T-helper 17 cell (primary cell): ENCODE measurements around the gene C20orf141. TPM values are rescaled to one million over a fixed set of nuclear protein-coding genes. Genes with fewer than 3 reads are reported as not detected.

Experiments
- ATAC-seq: fragments of 150-1000 bp; cut with Tn5 transposase; 2 replicates; pipeline ENCODE4 v1.10.0; 2021; ENCODE audit warnings: mild to moderate bottlenecking, moderate library complexity
- DNase-seq, 3 donors: peaks; one replicate each; pipeline versions ENCODE4 v3.0.0 to v3.0.0-alpha.2; 2020 to 2021
- H3K9me3 ChIP-seq: one replicate; pipeline ENCODE4 v1.7.0; 2013; ENCODE audit warnings: low read length, mild to moderate bottlenecking; ENCODE audit not compliant: control insufficient read depth, poor library complexity, severe bottlenecking
- H3K27ac Mint-ChIP-seq: one replicate; pipeline ENCODE4 v1.8.0; 2022; ENCODE audit warnings: mild to moderate bottlenecking, moderate library complexity, mixed read lengths
- H3K27me3 Mint-ChIP-seq: one replicate; pipeline ENCODE4 v1.8.0; 2022; ENCODE audit warnings: mixed read lengths
- H3K36me3 Mint-ChIP-seq: one replicate; pipeline ENCODE4 v1.8.0; 2022; ENCODE audit warnings: low read depth, mixed read lengths
- H3K4me1 Mint-ChIP-seq: one replicate; pipeline ENCODE4 v1.8.0; 2022; ENCODE audit warnings: mild to moderate bottlenecking, mixed read lengths
- H3K4me3 Mint-ChIP-seq: one replicate; pipeline ENCODE4 v1.8.0; 2022; ENCODE audit warnings: mild to moderate bottlenecking, moderate library complexity, mixed read lengths
- total RNA-seq, 4 donors: library from RNA in 2 of 4; stranded (reverse) in 2 of 4; gene quantifications; one replicate each; pipeline ENCODE4 v1.2.3 and lab custom pipeline; 2022 to 2026

C20orf141 gene
- total RNA-seq, 2 donors from 2014 or later: not detected

DNA sequence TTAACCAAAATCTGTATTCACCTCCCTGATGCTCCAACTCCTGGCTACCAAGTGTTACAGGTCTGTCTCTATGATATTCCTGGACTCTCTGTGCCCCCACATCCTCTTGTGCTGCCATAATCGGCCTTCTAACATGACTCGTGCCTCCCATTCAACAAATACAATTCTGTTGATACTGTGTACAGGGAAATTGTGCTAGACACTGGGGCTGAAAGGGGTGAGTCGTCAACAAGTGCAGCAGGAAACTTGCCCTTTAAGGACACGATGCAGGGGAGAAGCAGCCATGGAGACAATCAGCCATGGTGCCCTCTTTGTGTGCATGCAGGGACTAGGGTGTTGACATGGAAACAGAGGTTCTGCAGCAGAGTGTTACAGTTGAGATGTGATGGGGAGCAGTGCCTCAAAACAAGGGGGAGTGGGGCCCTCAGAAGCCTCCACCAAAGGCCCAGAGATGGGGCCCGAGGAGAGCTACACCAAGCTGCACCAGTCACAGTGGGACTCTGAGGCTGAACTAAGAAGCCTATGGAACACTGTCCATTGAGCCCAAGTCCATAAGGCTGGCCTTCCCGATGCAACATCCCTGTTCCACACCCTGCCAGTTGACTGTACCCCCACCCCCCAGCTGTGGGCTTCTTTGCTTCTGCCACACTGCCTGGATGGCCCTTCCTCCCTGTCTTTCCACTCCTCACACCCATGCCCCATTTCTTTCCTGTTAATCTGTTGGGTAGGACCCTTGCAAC is 22.6 kb downstream of the C20orf141 start:
- H3K9me3 ChIP-seq: no peaks in the 10 kb centered on the region
- Mint-ChIP-seq H3K27me3 (no peaks in the 10 kb centered on the region), H3K36me3 (peaks cover 5% of the 10 kb centered on the region), H3K4me1 (peaks cover 25% of the 10 kb centered on the region), H3K27ac (peak overlapping the region; percentile 29), H3K4me3 (no peak overlapping the region)
- ATAC-seq (no peak), DNase-seq (no peak)

DNA sequence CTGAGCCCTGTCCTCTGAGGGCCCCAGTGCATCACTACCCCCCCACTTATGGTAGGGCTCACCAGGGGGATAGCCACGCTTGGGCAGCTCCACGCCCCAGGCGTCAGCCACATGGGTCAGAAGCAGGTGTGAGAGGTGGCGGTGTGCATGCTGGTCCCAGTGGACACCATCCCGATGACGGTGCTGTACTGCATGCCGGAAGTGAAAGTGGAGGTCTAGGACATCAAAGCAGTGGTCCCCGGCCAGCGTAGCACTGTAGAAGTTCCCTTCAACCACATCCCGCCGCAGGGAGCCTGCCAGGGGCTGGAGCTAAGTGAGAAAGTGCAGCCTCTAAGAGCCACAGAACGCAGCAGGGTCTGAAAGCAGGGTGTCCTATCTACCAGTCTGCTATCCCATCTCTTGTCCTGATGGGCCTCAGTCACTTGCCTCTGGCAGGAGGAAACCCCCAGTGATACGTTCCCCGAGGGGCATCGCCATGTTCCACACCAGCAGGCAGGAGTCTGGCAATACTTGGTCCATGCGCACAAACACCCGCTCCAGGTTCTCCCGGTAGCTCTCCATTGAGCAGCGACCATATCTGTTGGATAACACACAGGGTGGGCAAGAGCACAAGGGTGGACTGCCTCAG is 23.5 kb downstream of the C20orf141 start:
- H3K9me3 ChIP-seq: no peaks in the 10 kb centered on the region
- Mint-ChIP-seq H3K4me3 (no peak overlapping the region), H3K27me3 (no peaks in the 10 kb centered on the region), H3K4me1 (peaks cover 24% of the 10 kb centered on the region), H3K36me3 (peaks cover 5% of the 10 kb centered on the region), H3K27ac (no peak overlapping the region)
- DNase-seq: no peak
- no peak for ATAC-seq

GRCh38 chr20:2838847-2839671 is 24.3 kb downstream of the C20orf141 start:
- DNase-seq: no peak
- H3K27me3 Mint-ChIP-seq: no peaks in the 10 kb centered on the region
- no peak for ATAC-seq
- H3K4me1 Mint-ChIP-seq: peaks cover 26% of the 10 kb centered on the region
- peaks cover 5% of the 10 kb centered on the region for H3K36me3 Mint-ChIP-seq
- no peaks in the 10 kb centered on the region for H3K9me3 ChIP-seq
- peak overlapping the region; percentile 86 for H3K27ac Mint-ChIP-seq
- H3K4me3 Mint-ChIP-seq: peak overlapping the region; percentile 86

DNA sequence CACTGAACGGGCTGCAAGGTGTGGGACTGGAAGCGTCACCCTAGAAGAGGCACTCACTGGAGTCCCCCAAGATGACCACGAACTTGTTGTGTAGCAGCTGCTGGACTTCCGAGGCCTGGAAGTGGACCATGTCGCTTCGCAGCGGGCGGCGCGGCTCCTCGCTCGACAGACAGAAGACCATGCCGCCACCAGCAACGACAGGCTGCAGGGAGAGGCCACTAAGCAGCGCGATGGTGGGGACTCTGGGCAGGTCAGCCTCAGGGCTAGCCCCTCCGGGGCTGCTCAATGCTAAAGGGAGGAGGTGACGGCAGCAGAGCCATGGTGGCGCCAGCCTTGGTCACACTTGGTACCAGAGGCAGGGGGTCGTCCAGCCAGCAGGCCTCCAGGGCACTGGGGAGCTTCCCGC is 24.9 kb downstream of the C20orf141 start:
- H3K4me1 Mint-ChIP-seq: peaks cover 30% of the 10 kb centered on the region
- ATAC-seq: no peak
- no peaks in the 10 kb centered on the region for H3K9me3 ChIP-seq
- H3K27me3 Mint-ChIP-seq: no peaks in the 10 kb centered on the region
- peak overlapping the region; percentile 86 for H3K27ac Mint-ChIP-seq
- peaks cover 8% of the 10 kb centered on the region for H3K36me3 Mint-ChIP-seq
- H3K4me3 Mint-ChIP-seq: peak overlapping the region; percentile 86
- DNase-seq: no peak

DNA sequence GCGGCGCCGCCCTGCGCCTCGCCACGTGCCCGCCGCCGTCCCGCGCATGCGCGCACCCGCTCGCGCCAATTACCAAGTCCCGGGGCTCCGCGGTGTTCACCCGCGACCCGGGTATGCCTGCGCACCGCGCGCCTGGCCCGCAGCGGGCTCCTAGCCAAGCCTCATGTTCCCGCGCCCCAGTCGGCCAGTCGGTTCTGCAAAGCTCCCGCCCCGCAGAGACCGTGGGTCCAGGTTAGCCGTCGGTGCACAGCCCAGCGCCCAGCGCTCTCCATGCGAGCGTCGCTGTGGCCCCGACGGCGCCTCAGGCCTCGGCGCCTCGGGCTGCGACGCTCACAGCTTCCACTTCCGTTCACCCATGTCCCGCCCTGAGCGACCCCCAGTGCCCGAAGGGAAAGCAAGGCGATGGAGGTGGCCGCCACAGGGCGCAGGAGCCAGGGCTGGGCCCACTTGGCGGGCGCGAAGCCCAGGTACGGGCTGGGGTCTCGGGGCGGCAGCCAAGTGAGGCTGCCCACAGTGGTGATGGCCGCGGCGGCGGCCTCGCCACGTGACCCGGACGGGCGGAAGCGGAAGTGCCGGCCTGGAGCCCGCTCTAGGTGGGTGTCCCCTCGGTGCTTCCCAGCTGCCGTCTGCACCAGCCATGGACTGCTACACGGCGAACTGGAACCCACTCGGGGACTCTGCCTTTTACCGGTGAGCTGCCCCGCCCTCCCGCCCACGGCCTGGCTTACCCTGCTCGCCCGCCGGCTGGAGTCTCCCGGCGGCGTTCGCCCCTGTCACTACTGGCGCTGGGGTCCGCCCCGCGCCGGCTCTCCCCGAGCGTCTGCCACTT is 25.6 kb downstream of the C20orf141 start, which contains the start of the genes PCED1A and VPS16:
PCED1A (minus strand) TSS at position 518 of the 829 bp plus-strand sequence. CDS start 743 bp downstream, outside the sequence.
VPS16 (plus strand) TSS at position 608 of the 829 bp plus-strand sequence; CDS start at position 638, 30 bp downstream.
- Mint-ChIP-seq H3K27ac (peak within 1 kb of the TSS; percentile 86), H3K4me1 (peaks cover 35% of the 10 kb centered on the region), H3K4me3 (peak within 1 kb of the TSS; percentile 86), H3K36me3 (peaks cover 8% of the 10 kb centered on the region), H3K27me3 (no peaks in the 10 kb centered on the region)
- no peaks in the 10 kb centered on the region for H3K9me3 ChIP-seq
- peak; percentile 80 to 82 (median 81) for DNase-seq
- peak; percentile 98 for ATAC-seq

GRCh38 chr20:2840967-2841531 is 26.3 kb downstream of the C20orf141 start:
- H3K4me1 Mint-ChIP-seq: peaks cover 35% of the 10 kb centered on the region
- H3K36me3 Mint-ChIP-seq: peaks cover 8% of the 10 kb centered on the region

GRCh38 chr20:2845607-2846006 is 30.8 kb downstream of the C20orf141 start:
- no peak for ATAC-seq
- H3K9me3 ChIP-seq: no peaks in the 10 kb centered on the region
- Mint-ChIP-seq H3K27me3 (no peaks in the 10 kb centered on the region), H3K4me3 (no peak overlapping the region), H3K36me3 (peaks cover 2% of the 10 kb centered on the region), H3K4me1 (peaks cover 24% of the 10 kb centered on the region), H3K27ac (peak overlapping the region; percentile 86)
- no peak for DNase-seq

More at GRCh38 chr20:2840967-2841531, 26.3 kb downstream of the C20orf141 start:
- peak overlapping the region; percentile 86 for H3K4me3 Mint-ChIP-seq
- H3K27me3 Mint-ChIP-seq: no peaks in the 10 kb centered on the region
- H3K9me3 ChIP-seq: no peaks in the 10 kb centered on the region
- H3K27ac Mint-ChIP-seq: peak overlapping the region; percentile 86
- DNase-seq (peak in 1 of 3 donors; percentile 27), ATAC-seq (peak; percentile 27)

DNA sequence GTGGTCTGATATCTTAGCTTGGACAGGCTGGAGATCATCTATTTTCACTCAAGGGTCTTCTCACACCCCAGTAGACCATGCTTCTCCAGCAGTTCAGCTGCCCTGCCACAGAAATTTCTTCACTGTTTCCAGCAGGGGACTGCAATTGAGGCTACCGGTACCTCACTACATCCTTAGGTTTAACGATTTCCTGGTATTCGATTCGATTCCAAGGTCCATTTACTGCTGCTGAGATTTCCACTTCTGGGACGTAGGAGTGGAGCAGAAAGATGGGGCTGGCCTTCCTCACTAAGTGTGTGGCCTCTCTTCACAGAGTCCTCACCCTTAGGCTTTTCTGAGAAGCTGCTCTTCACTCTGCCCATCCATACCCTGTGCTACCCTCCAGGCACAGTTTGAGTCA is 31.9 kb downstream of the C20orf141 start:
- H3K9me3 ChIP-seq: no peaks in the 10 kb centered on the region
- H3K27ac Mint-ChIP-seq: no peak overlapping the region
- H3K36me3 Mint-ChIP-seq: peaks cover 2% of the 10 kb centered on the region
- ATAC-seq (no peak), DNase-seq (no peak)
- H3K27me3 Mint-ChIP-seq: no peaks in the 10 kb centered on the region
- peaks cover 20% of the 10 kb centered on the region for H3K4me1 Mint-ChIP-seq
- H3K4me3 Mint-ChIP-seq: no peak overlapping the region

GRCh38 chr20:2847802-2848201 is 33.0 kb downstream of the C20orf141 start:
- ATAC-seq (no peak), DNase-seq (no peak)
- Mint-ChIP-seq H3K36me3 (peaks cover 2% of the 10 kb centered on the region), H3K27ac (peak overlapping the region; percentile 84), H3K4me1 (peaks cover 24% of the 10 kb centered on the region), H3K4me3 (no peak overlapping the region), H3K27me3 (no peaks in the 10 kb centered on the region)
- H3K9me3 ChIP-seq: no peaks in the 10 kb centered on the region

- ATAC-seq: no peak
- Mint-ChIP-seq H3K4me1 (peaks cover 16% of the 10 kb centered on the region), H3K4me3 (no peak overlapping the region), H3K36me3 (peaks cover under 1% of the 10 kb centered on the region), H3K27ac (no peak overlapping the region), H3K27me3 (no peaks in the 10 kb centered on the region)
- no peak for DNase-seq
- no peaks in the 10 kb centered on the region for H3K9me3 ChIP-seq
Observed at GRCh38 chr20:2849529-2849928, 34.7 kb downstream of the C20orf141 start.

DNA sequence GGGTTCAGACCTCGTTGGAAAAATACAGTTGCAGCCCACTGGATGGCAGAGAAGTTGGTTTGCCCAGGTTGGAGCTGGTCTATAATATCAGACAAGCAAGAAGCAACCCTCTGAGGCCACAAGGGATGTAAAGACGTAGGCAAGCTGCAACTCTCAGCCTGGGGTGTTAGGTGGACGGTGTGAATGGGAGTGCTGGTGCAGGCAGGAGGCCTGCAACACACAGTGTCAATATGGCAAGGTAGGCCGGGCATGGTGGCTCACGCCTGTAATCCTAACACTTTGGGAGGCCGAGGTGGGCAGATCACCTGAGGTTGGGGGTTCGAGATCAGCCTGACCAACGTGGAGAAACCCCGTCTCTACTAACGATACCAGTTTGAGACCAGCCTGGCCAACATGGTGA is 36.3 kb downstream of the C20orf141 start:
- H3K4me1 Mint-ChIP-seq: peaks cover 11% of the 10 kb centered on the region
- H3K36me3 Mint-ChIP-seq: no peaks in the 10 kb centered on the region
- ATAC-seq: no peak
- H3K27ac Mint-ChIP-seq: peak overlapping the region; percentile 88
- H3K4me3 Mint-ChIP-seq: no peak overlapping the region
- H3K9me3 ChIP-seq: no peaks in the 10 kb centered on the region
- no peaks in the 10 kb centered on the region for H3K27me3 Mint-ChIP-seq
- no peak for DNase-seq

DNA sequence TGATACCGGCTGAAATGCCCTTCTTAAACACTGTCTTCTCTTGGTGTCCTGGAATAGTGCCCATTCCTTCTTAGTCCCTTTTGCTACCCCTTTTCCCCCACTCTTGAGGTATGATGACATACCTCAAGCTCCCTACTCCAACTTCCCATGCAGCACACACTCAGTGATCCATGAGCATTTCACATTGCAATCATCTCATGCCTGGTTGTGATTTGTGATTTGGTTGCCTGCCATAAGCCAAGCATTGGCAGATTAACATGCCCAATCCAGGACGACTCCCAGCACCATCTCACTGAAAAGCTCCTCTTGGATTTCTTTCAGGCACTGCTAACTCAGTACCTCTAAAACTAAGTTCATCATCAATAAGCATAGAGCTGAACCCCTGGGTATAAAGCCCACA is 43.8 kb downstream of the C20orf141 start:
- no peaks in the 10 kb centered on the region for H3K9me3 ChIP-seq
- ATAC-seq: no peak
- H3K4me3 Mint-ChIP-seq: no peak overlapping the region
- no peak overlapping the region for H3K27ac Mint-ChIP-seq
- no peak for DNase-seq
- peaks cover 3% of the 10 kb centered on the region for H3K36me3 Mint-ChIP-seq
- H3K4me1 Mint-ChIP-seq: peaks cover 9% of the 10 kb centered on the region
- H3K27me3 Mint-ChIP-seq: no peaks in the 10 kb centered on the region
